Gastroesophageal sphincter (tissue), 3 donors: ENCODE measurements around the gene CYP21A2.
"Not testable (repeated sequence)": the region's sequence is repeated elsewhere in the genome, so short reads cannot be mapped to it uniquely, and the experiment has no call there.

Experiments
- POLR2AphosphoS5 ChIP-seq: sonication (generic); formaldehyde crosslinking; IDR thresholded peaks from one replicate; pipeline ENCODE4 v1.6.1; 2017; ENCODE audit warnings: antibody characterized with exemption
- TF ChIP-seq, protein P1 (sequence below), 4 experiments: fragments of 200-600 bp in 2 of 4; fragments of 450-650 bp in 2 of 4; sonication (generic) in 1 of 4; IDR thresholded peaks; one replicate each; pipeline ENCODE4 v1.5.1; 2017 to 2019; ENCODE audit warnings: antibody characterized with exemption in 4 of 4, mild to moderate bottlenecking in 2 of 4, moderate library complexity in 2 of 4

DNA sequence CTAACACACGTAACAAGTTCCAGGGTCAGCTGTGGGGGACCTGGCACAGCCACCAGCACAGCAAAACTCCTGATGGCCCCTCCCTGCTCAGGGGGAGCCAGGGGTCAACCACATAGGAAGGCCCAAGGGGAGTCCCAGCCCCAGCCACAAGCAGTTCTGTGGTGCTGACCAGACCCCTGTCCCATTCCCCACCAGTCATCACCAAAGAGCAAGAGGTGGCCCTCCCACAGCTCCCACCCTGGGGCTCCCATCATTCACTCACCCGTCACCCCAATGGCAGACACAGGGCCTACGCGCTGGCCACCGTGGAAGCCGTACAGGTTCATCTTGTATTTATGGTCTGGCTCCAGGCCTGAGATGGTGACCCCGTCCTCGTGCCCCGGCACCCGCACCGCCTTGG is 11.5 kb downstream of the CYP21A2 start:
- TF ChIP-seq POLR2AphosphoS5, result not testable (repeated sequence)
- TF ChIP-seq, protein P1, sequence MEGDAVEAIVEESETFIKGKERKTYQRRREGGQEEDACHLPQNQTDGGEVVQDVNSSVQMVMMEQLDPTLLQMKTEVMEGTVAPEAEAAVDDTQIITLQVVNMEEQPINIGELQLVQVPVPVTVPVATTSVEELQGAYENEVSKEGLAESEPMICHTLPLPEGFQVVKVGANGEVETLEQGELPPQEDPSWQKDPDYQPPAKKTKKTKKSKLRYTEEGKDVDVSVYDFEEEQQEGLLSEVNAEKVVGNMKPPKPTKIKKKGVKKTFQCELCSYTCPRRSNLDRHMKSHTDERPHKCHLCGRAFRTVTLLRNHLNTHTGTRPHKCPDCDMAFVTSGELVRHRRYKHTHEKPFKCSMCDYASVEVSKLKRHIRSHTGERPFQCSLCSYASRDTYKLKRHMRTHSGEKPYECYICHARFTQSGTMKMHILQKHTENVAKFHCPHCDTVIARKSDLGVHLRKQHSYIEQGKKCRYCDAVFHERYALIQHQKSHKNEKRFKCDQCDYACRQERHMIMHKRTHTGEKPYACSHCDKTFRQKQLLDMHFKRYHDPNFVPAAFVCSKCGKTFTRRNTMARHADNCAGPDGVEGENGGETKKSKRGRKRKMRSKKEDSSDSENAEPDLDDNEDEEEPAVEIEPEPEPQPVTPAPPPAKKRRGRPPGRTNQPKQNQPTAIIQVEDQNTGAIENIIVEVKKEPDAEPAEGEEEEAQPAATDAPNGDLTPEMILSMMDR (IDR thresholded peaks at IDR 0.05), result not testable (repeated sequence)
